ENCODE results near the gene SPRED2.

DNA sequence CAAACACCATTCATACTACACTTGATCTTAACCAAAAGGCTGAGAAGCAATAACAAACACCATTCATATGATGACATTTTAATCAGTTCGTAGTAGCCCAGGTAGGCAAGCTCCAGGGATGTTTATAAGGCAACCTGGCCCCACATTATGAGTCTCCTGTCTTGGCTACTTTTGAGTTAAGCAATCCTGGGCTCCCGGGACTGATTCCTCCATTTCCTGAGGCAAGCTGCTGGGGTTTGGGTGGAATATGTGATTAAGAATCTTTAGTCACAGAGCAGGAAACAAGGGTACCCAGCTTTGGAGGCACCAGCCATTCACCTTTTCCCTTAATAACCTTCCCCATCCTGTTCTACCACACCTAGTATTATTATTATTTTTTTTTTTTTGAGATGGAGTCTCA lies 24.5 kb upstream of the SPRED2 start:
- TF ChIP-seq EZH2 (IDR thresholded peaks at IDR 0.05; ENCODE audit: insufficient read depth, poor library complexity, severe bottlenecking) (no peak), EZH2phosphoT487 (IDR thresholded peaks at IDR 0.05; ENCODE audit: insufficient read depth, low read depth) (no peak)
